A549 (cell line): ENCODE results near the gene SEC62. TPM values are rescaled to one million over a fixed set of nuclear protein-coding genes. Genes with fewer than 3 reads are reported as not detected.

Experiments used
- ATAC-seq, 2 experiments: fragments of 200-7000 bp in 1 of 2; fragments of >200 bp in 1 of 2; cut with Nextera tagmentation in 1 of 2; cut with Tn5 transposase in 1 of 2; 3 replicates each; pipeline versions ENCODE4 v1.8.0 to v1.9.1; 2018 to 2020; ENCODE audit warnings: mild to moderate bottlenecking in 1 of 2, moderate library complexity in 1 of 2
- CTCF ChIA-PET: fragments of 300-600 bp; sonication (Branson Sonifier 250); formaldehyde crosslinking; extraction: SDS; loops from one replicate; lab custom pipeline; 2021; ENCODE audit warnings: antibody characterized with exemption, inconsistent platforms; lab: Yijun Ruan, JAX
- POLR2A ChIA-PET: fragments of 350-600 bp; formaldehyde crosslinking; extraction: SDS; loops from one replicate; lab custom pipeline; 2021; ENCODE audit warnings: antibody characterized with exemption, inconsistent platforms; lab: Yijun Ruan, JAX
- DNase-seq, 2 experiments: peaks; one replicate each; pipeline versions ENCODE4 v3.0.0 to v3.0.0-alpha.2; 2011 to 2016; ENCODE audit warnings: low read depth in 1 of 2, low spot score in 1 of 2
- FAIRE-seq: peaks from 2 replicates; lab custom pipeline; 2011; peaks lifted over from hg19 to GRCh38; lab: Jason Lieb, UNC
- H3K27ac ChIP-seq, 2 experiments: fragments of >200 bp; sonication (Bioruptor Twin); formaldehyde crosslinking; 3 replicates each; pipeline ENCODE4 v1.5.1; 2016 to 2017
- H3K4me1 ChIP-seq: fragments of >200 bp; sonication (Bioruptor Twin); formaldehyde crosslinking; 3 replicates; pipeline ENCODE4 v1.6.1; 2016
- H3K4me2 ChIP-seq: fragments of >200 bp; sonication (Bioruptor Twin); formaldehyde crosslinking; 3 replicates; pipeline ENCODE4 v1.6.1; 2016
- H3K4me3 ChIP-seq: fragments of >200 bp; sonication (Bioruptor Twin); formaldehyde crosslinking; 3 replicates; pipeline ENCODE4 v1.5.1; 2016
- H3K9me3 ChIP-seq: fragments of >200 bp; sonication (Bioruptor Twin); formaldehyde crosslinking; 3 replicates; pipeline ENCODE4 v1.6.1; 2016
- CHD2 ChIP-seq: fragments of 150-350 bp; IDR thresholded peaks from 2 replicates; pipeline ENCODE4 v1.6.1; 2014; ENCODE audit warnings: low read length; ENCODE audit not compliant: partially characterized antibody
- CHD4 ChIP-seq: fragments of 200-600 bp; sonication (generic); IDR thresholded peaks from 2 replicates; pipeline ENCODE4 v1.6.1; 2016; ENCODE audit warnings: antibody characterized with exemption, mild to moderate bottlenecking, borderline replicate concordance
- EHF ChIP-seq: fragments of 250-450 bp; sonication (Bioruptor Pico); IDR thresholded peaks from 2 replicates; pipeline ENCODE4 v1.5.0; 2020; ENCODE audit warnings: mild to moderate bottlenecking
- EHMT2 ChIP-seq: fragments of 200-600 bp; sonication (generic); IDR thresholded peaks from 2 replicates; pipeline ENCODE4 v1.6.1; 2016; ENCODE audit warnings: antibody characterized with exemption, low read depth, mild to moderate bottlenecking, moderate library complexity
- ESRRA ChIP-seq: fragments of 150-350 bp; IDR thresholded peaks from 2 replicates; pipeline ENCODE4 v1.6.1; 2014; ENCODE audit warnings: mild to moderate bottlenecking, low read length, borderline replicate concordance
- FOSL2 ChIP-seq, 2 experiments: fragments of 450-650 bp in 1 of 2; fragments of >200 bp in 1 of 2; sonication (Bioruptor Twin) in 1 of 2; formaldehyde crosslinking; IDR thresholded peaks; 2 replicates each; pipeline versions ENCODE4 v1.5.0 to v1.6.1; 2016 to 2020; ENCODE audit warnings: mild to moderate bottlenecking in 1 of 2, moderate library complexity in 1 of 2
- FOXS1 ChIP-seq: fragments of 250-450 bp; sonication (Bioruptor Pico); IDR thresholded peaks from 2 replicates; pipeline ENCODE4 v1.5.0; 2020; ENCODE audit warnings: mild to moderate bottlenecking, moderate library complexity
- GATA3 ChIP-seq: IDR thresholded peaks from 2 replicates; pipeline ENCODE4 v1.6.1; 2012; ENCODE audit warnings: borderline replicate concordance
- HDAC2 ChIP-seq: fragments of 200-600 bp; sonication (generic); IDR thresholded peaks from 2 replicates; pipeline ENCODE4 v1.6.1; 2016
- HEYL ChIP-seq: fragments of 250-450 bp; sonication (Bioruptor Pico); IDR thresholded peaks from 2 replicates; pipeline ENCODE4 v1.8.0; 2021; ENCODE audit warnings: mild to moderate bottlenecking, moderate library complexity
- JUN ChIP-seq, 2 experiments: fragments of >200 bp; sonication (Bioruptor Twin); formaldehyde crosslinking; IDR thresholded peaks; 2 replicates in 1 of 2; 3 replicates in 1 of 2; pipeline ENCODE4 v1.6.1; 2016 to 2017
- JUNB ChIP-seq: fragments of >200 bp; sonication (Bioruptor Twin); formaldehyde crosslinking; IDR thresholded peaks from 2 replicates; pipeline ENCODE4 v1.6.1; 2016
- KDM1A ChIP-seq: fragments of 200-600 bp; sonication (generic); IDR thresholded peaks from 2 replicates; pipeline ENCODE4 v1.6.1; 2016; ENCODE audit warnings: low read depth, mild to moderate bottlenecking
- MYC ChIP-seq: IDR thresholded peaks from 2 replicates; pipeline ENCODE4 v1.6.1; 2012; ENCODE audit warnings: mild to moderate bottlenecking, inconsistent platforms, low read length, improper control_type of control experiment, borderline replicate concordance
- NFE2L2 ChIP-seq: fragments of 150-350 bp; conservative IDR thresholded peaks from 2 replicates; pipeline ENCODE4 v1.6.1; 2014; ENCODE audit warnings: low read length
- NPAS2 ChIP-seq: fragments of 250-450 bp; sonication (Bioruptor Pico); IDR thresholded peaks from 2 replicates; pipeline ENCODE4 v1.8.0; 2022; ENCODE audit warnings: mild to moderate bottlenecking, moderate library complexity, borderline replicate concordance
- NR3C1 ChIP-seq: fragments of >200 bp; sonication (Bioruptor Twin); formaldehyde crosslinking; IDR thresholded peaks from 3 replicates; pipeline ENCODE4 v1.6.1; 2017
- POLR2A ChIP-seq: IDR thresholded peaks from 2 replicates; pipeline ENCODE4 v1.6.1; 2012; ENCODE audit warnings: mild to moderate bottlenecking, low read length
- RARB ChIP-seq: fragments of 250-450 bp; sonication (Bioruptor Pico); IDR thresholded peaks from 2 replicates; pipeline ENCODE4 v1.8.0; 2021; ENCODE audit warnings: mild to moderate bottlenecking, moderate library complexity
- RCOR1 ChIP-seq: fragments of 150-350 bp; IDR thresholded peaks from 2 replicates; pipeline ENCODE4 v1.6.1; 2014; ENCODE audit warnings: antibody characterized with exemption, low read length, low read depth
- RNF2 ChIP-seq: fragments of 200-600 bp; sonication (generic); IDR thresholded peaks from 2 replicates; pipeline ENCODE4 v1.6.1; 2016; ENCODE audit warnings: low read depth, mild to moderate bottlenecking, antibody characterized with exemption, moderate library complexity, borderline replicate concordance
- TP53 ChIP-seq: fragments of 250-450 bp; sonication (Bioruptor Pico); IDR thresholded peaks from 2 replicates; pipeline ENCODE4 v1.5.0; 2021; ENCODE audit warnings: mild to moderate bottlenecking, moderate library complexity
- ZFP36 ChIP-seq: fragments of 450-650 bp; IDR thresholded peaks from 2 replicates; pipeline ENCODE4 v1.6.1; 2014; ENCODE audit warnings: borderline replicate concordance; ENCODE audit not compliant: partially characterized antibody
- ZNF302 ChIP-seq: fragments of 250-450 bp; sonication (Bioruptor Pico); IDR thresholded peaks from 2 replicates; pipeline ENCODE4 v1.9.0; 2021; ENCODE audit warnings: inconsistent platforms, mild to moderate bottlenecking, moderate library complexity
- ZSCAN20 ChIP-seq: fragments of 250-450 bp; sonication (Bioruptor Pico); IDR thresholded peaks from 2 replicates; pipeline ENCODE4 v1.8.0; 2022; ENCODE audit warnings: mild to moderate bottlenecking, moderate library complexity
- WGBS: methylation state at CpG from one replicate; pipeline ENCODE4 v1.1.6; 2017; ENCODE audit errors: missing lambda C conversion rate; 5-methylcytosine and 5-hydroxymethylcytosine counted together
- polyA plus RNA-seq, 4 experiments: library from polyadenylated mRNA; depleted of rRNA in 3 of 4; stranded (reverse); fragments of >200 nt; fragmentation: RNase III in 1 of 4; extraction: RNeasy Plus Mini Kit Qiagen cat#74134 plus additional on column Dnase treatment in 1 of 4; gene quantifications; 2 replicates in 3 of 4; 3 replicates in 1 of 4; pipeline ENCODE4 v1.2.3, GENCODE V29; 2011 to 2017
- TF ChIP-seq, protein P1 (sequence below): fragments of 250-450 bp; sonication (Bioruptor Pico); IDR thresholded peaks from 2 replicates; pipeline ENCODE4 v1.5.0; 2020; ENCODE audit warnings: low read depth, mild to moderate bottlenecking, moderate library complexity
- TF ChIP-seq, protein P2 (sequence below): IDR thresholded peaks from 2 replicates; pipeline ENCODE4 v1.6.1; 2012; ENCODE audit warnings: low read depth, borderline replicate concordance

Gene SEC62
- polyA plus RNA-seq, 2 of the 4 experiments (the other 2 are of a cell fraction) = 84.5 to 107 TPM

GRCh38 chr3:170003881-170004356 lies 37.3 kb downstream of the SEC62 start:
- no peak for FAIRE-seq
- no peak overlapping the region for H3K27ac ChIP-seq
- H3K4me2 ChIP-seq = no peak overlapping the region
- POLR2A ChIA-PET = no interaction called here
- no peaks in the 10 kb centered on the region for H3K4me1 ChIP-seq
- CTCF ChIA-PET = no interaction called here
- no peak for ATAC-seq
- DNase-seq = no peak
- H3K9me3 ChIP-seq = no peaks in the 10 kb centered on the region
- TF ChIP-seq FOXS1 = no peak
- no peak for TF ChIP-seq ZFP36
- TF ChIP-seq HDAC2 = no peak
- no peak for TF ChIP-seq NPAS2
- TF ChIP-seq NFE2L2 = no peak
- TF ChIP-seq EHF (CRISPR knock-in tag) = no peak
- TF ChIP-seq, all 56 proteins: peak for 0
- 87% methylated on average over 2 of the region's 2 CpGs for WGBS
- H3K4me3 ChIP-seq = no peak overlapping the region

DNA sequence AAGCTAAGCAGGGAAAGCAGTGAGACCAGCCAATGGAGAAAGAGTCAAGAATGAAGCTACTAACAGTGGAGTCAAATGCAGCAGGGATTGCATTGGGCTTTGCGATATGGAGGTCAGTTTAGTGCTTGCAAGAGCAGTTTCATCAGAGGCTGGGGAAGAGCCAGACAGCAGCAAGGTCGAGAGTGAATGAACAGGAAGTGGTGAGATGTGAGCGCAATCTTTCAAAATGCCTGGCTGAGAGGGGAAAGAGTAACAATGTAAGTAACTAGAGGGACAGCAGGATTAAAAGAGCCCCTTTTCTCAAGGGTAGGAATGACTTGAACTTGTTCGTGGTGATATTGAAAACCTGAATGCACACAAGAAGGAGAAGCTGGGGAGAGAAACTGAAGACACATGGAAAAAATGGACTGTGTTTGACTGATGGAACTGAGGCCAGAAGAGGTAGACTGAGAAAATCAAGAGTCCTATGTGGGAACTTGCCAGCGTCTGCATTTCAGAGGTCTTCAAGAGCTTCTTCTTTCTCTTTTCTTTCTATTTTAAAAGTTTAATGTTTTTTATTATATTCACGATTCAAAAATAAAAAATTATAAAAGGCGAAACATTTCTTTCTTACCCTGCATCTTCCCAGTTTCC lies 40.5 kb downstream of the SEC62 start:
- FAIRE-seq (no peak), ATAC-seq (no peak), DNase-seq (no peak)
- Histone ChIP-seq H3K4me1 (no peaks in the 10 kb centered on the region), H3K9me3 (no peaks in the 10 kb centered on the region), H3K4me2 (no peak overlapping the region), H3K4me3 (no peak overlapping the region), H3K27ac (no peak overlapping the region)
- ChIA-PET POLR2A (no interaction called here), CTCF (no interaction called here)
- WGBS = 65% methylated on average over 7 of the region's 7 CpGs
- no peak for TF ChIP-seq JUNB
- no peak for TF ChIP-seq RNF2
- no peak for TF ChIP-seq RCOR1
- no peak for TF ChIP-seq TP53 (CRISPR knock-in tag)
- TF ChIP-seq MYC = no peak
- no peak for TF ChIP-seq POLR2A
- no peak for TF ChIP-seq NFE2L2
- no peak for TF ChIP-seq NPAS2
- no peak for TF ChIP-seq EHMT2
- no peak for TF ChIP-seq GATA3
- no peak for TF ChIP-seq ZFP36
- TF ChIP-seq ZSCAN20 (CRISPR knock-in tag) = no peak
- TF ChIP-seq CHD2 = no peak
- no peak for TF ChIP-seq JUN (IDR thresholded peaks at IDR 0.05)
- TF ChIP-seq NR3C1 = no peak
- TF ChIP-seq FOSL2 (IDR thresholded peaks at IDR 0.05) = no peak
- TF ChIP-seq FOSL2 (CRISPR knock-in tag; IDR thresholded peaks at IDR 0.05) = no peak
- no peak for TF ChIP-seq ZNF302 (CRISPR knock-in tag)
- TF ChIP-seq HDAC2 = no peak

DNA sequence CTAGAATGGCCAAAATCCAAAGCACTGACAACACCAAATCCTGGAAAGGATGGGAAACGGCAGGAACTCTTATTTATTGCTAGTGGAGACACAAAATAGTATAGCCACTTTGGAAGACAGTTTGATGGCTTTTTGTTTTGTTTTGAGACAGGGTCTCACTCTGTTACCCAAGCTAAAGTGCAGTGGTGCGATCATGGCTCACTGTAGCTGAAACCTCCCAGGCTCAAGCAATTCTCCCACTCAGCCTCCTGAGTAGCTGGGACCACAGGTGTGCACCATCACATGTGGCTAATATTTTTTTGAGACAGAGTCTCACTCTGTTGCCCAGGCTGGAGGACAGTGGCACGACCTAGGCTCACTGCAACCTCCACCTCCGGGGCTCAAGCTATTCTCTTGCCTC lies 43.9 kb downstream of the SEC62 start:
- WGBS = 55% methylated on average over 4 of the region's 4 CpGs
- CTCF ChIA-PET = no interaction called here
- Histone ChIP-seq H3K4me2 (no peak overlapping the region), H3K4me1 (no peaks in the 10 kb centered on the region), H3K4me3 (no peak overlapping the region), H3K27ac (no peak overlapping the region), H3K9me3 (no peaks in the 10 kb centered on the region)
- FAIRE-seq = no peak
- no peak for ATAC-seq
- POLR2A ChIA-PET = no interaction called here
- no peak for TF ChIP-seq RARB (CRISPR knock-in tag)
- no peak for TF ChIP-seq CHD4
- no peak for TF ChIP-seq TP53 (CRISPR knock-in tag)
- no peak for TF ChIP-seq KDM1A
- TF ChIP-seq, protein P1, sequence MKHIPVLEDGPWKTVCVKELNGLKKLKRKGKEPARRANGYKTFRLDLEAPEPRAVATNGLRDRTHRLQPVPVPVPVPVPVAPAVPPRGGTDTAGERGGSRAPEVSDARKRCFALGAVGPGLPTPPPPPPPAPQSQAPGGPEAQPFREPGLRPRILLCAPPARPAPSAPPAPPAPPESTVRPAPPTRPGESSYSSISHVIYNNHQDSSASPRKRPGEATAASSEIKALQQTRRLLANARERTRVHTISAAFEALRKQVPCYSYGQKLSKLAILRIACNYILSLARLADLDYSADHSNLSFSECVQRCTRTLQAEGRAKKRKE = no peak
- TF ChIP-seq, protein P2, sequence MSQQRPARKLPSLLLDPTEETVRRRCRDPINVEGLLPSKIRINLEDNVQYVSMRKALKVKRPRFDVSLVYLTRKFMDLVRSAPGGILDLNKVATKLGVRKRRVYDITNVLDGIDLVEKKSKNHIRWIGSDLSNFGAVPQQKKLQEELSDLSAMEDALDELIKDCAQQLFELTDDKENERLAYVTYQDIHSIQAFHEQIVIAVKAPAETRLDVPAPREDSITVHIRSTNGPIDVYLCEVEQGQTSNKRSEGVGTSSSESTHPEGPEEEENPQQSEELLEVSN = no peak
- no peak for TF ChIP-seq ESRRA
- TF ChIP-seq HEYL (CRISPR knock-in tag) = no peak
- DNase-seq = no peak
